ENCODE measurements around the gene LTBR.

DNA sequence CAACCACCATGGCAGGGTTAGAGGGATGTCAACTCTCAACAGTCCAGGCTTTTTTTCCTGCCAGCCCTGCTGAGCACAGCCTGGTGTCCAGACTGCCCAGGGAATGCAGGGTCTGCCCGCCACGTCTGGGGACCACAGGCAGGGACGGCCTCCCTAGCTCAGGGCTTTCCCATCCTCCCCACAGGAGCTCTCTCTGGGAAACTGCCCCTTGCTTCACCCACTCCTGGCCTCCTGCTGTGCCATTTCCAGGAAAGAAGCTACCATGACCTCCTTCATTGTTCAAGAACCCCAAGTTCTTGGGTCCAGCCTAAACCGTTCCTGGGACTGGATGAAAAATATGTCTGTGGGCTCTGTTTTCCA, 13.4 kb upstream of the LTBR start:
- TF ChIP-seq, protein P1, sequence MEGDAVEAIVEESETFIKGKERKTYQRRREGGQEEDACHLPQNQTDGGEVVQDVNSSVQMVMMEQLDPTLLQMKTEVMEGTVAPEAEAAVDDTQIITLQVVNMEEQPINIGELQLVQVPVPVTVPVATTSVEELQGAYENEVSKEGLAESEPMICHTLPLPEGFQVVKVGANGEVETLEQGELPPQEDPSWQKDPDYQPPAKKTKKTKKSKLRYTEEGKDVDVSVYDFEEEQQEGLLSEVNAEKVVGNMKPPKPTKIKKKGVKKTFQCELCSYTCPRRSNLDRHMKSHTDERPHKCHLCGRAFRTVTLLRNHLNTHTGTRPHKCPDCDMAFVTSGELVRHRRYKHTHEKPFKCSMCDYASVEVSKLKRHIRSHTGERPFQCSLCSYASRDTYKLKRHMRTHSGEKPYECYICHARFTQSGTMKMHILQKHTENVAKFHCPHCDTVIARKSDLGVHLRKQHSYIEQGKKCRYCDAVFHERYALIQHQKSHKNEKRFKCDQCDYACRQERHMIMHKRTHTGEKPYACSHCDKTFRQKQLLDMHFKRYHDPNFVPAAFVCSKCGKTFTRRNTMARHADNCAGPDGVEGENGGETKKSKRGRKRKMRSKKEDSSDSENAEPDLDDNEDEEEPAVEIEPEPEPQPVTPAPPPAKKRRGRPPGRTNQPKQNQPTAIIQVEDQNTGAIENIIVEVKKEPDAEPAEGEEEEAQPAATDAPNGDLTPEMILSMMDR (IDR thresholded peaks at IDR 0.05; ENCODE audit: poor library complexity, severe bottlenecking) = no peak
- TF ChIP-seq POLR2AphosphoS5 (IDR thresholded peaks at IDR 0.05) = no peak
